ENCODE data around the gene REEP1.

The REEP1 gene

GRCh38 chr2:86305915-86306254 is 31.5 kb downstream of the REEP1 start:
- DNase-seq (ENCODE audit: low spot score) = no peak

- DNase-seq (ENCODE audit: low spot score) = no peak
Measured at GRCh38 chr2:86305195-86305914, 32.1 kb downstream of the REEP1 start.

GRCh38 chr2:86304416-86304815 is 33.0 kb downstream of the REEP1 start:
- no peak for DNase-seq (ENCODE audit: low spot score)

- DNase-seq (ENCODE audit: low spot score) = no peak
Measured at GRCh38 chr2:86302320-86302719, 35.1 kb downstream of the REEP1 start.

- no peak for DNase-seq (ENCODE audit: low spot score)
Measured at GRCh38 chr2:86301711-86302202, 35.7 kb downstream of the REEP1 start.

- DNase-seq (ENCODE audit: low spot score) = no peak
Measured at GRCh38 chr2:86301009-86301408, 36.4 kb downstream of the REEP1 start.

GRCh38 chr2:86300496-86300895 is 36.9 kb downstream of the REEP1 start:
- DNase-seq (ENCODE audit: low spot score) = no peak

- DNase-seq (ENCODE audit: low spot score) = no peak
Measured at GRCh38 chr2:86298411-86299390, 38.7 kb downstream of the REEP1 start.

- no peak for DNase-seq (ENCODE audit: low spot score)
Measured at GRCh38 chr2:86297382-86298147, 39.9 kb downstream of the REEP1 start.

- no peak for DNase-seq (ENCODE audit: low spot score)
Measured at GRCh38 chr2:86296947-86297346, 40.5 kb downstream of the REEP1 start.

- no peak for DNase-seq (ENCODE audit: low spot score)
Measured at GRCh38 chr2:86295066-86295465, 42.4 kb downstream of the REEP1 start.

- DNase-seq (ENCODE audit: low spot score) = no peak
Measured at GRCh38 chr2:86293612-86294011, 43.8 kb downstream of the REEP1 start.

- no peak for DNase-seq (ENCODE audit: low spot score)
Measured at GRCh38 chr2:86292571-86293515, 44.6 kb downstream of the REEP1 start.

GRCh38 chr2:86291328-86291662 is 46.1 kb downstream of the REEP1 start:
- DNase-seq (ENCODE audit: low spot score) = no peak

GRCh38 chr2:86290596-86291327 is 46.7 kb downstream of the REEP1 start:
- no peak for DNase-seq (ENCODE audit: low spot score)

GRCh38 chr2:86286516-86286915 is 50.9 kb downstream of the REEP1 start:
- DNase-seq (ENCODE audit: low spot score) = no peak

GRCh38 chr2:86285981-86286380 is 51.4 kb downstream of the REEP1 start:
- DNase-seq (ENCODE audit: low spot score) = no peak

GRCh38 chr2:86285571-86285970 is 51.9 kb downstream of the REEP1 start:
- DNase-seq (ENCODE audit: low spot score) = no peak

GRCh38 chr2:86284987-86285386 is 52.4 kb downstream of the REEP1 start:
- no peak for DNase-seq (ENCODE audit: low spot score)

- no peak for DNase-seq (ENCODE audit: low spot score)
Measured at GRCh38 chr2:86284401-86284841, 53.0 kb downstream of the REEP1 start.
